Omental fat pad (tissue), 4 donors: ENCODE results near the gene ARL17A. TPM values are rescaled to one million over a fixed set of nuclear protein-coding genes. Genes with fewer than 3 reads are reported as not detected.
"Not testable (repeated sequence)": the region's sequence is repeated elsewhere in the genome, so short reads cannot be mapped to it uniquely, and the experiment has no call there.

Experiments
- ATAC-seq: fragments of 150-250 bp; one replicate; pipeline ENCODE4 v1.9.1; 2016; ENCODE audit warnings: mild to moderate bottlenecking, moderate library complexity; ENCODE audit not compliant: low FRiP score
- DNase-seq: peaks from one replicate; pipeline ENCODE4 v3.0.0-alpha.2; 2019; ENCODE audit warnings: low spot score
- small RNA-seq: library from RNA; depleted of rRNA; stranded (forward); fragments of <200 nt; gene quantifications from one replicate; pipeline ENCODE3, GENCODE V24; 2016
- total RNA-seq, 4 donors: library from RNA; depleted of rRNA; stranded (reverse); fragments of >200 nt; gene quantifications; one replicate each; pipeline ENCODE4 v1.1.0, GENCODE V29; 2016

The ARL17A gene
- total RNA-seq, 4 donors from 2014 or later, result 5.3 to 15.3 (median 9.6) TPM

- DNase-seq, ATAC-seq: not testable (repeated sequence)
These were observed 13.2 kb downstream of the ARL17A start for GRCh38 chr17:46566284-46566683.

DNA sequence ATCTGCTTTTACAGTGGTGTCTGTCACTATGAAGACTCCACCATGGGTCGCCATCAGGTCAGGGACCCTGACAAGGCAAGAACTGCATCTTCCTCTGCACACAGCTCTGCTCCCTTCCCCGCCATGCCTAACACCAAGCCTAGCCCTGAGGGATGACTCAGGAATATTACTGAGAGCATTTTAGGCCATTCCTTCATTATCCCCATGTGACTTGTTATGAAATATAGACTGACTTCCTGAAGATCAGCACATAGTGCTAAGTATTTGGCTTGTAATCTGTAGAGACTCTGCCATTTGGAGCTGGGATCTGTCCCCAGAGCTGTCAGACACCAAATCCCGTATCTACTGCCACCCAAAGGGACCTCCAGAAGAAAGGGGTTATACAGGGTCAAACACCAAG, 19.4 kb downstream of the ARL17A start:
- DNase-seq, ATAC-seq: not testable (repeated sequence)

DNA sequence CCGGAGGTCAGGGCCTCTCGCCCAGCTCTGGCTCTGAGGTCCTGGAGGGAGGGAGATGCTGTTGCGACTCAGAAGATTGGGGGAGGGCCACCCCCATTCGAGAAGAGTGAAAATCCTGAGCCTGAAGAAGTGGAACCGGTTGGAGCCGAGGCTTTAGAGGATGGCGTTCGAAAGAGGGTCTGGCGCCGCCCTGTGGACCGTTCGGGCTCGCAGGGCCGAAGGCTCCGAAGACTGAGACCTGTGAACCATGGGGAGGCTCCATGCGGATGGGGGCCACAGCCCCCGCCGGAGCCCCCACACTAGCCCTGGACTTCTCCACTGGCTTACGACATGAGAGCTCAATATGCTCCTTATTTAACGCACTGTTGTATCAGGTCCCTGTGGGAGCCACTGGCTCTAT, 20.3 kb downstream of the ARL17A start:
- not testable (repeated sequence) for DNase-seq, ATAC-seq

- not testable (repeated sequence) for ATAC-seq, DNase-seq
These were observed 30.9 kb downstream of the ARL17A start for GRCh38 chr17:46548607-46549006.

GRCh38 chr17:46534716-46535115, 44.8 kb downstream of the ARL17A start:
- DNase-seq, ATAC-seq: not testable (repeated sequence)

GRCh38 chr17:46512168-46512567, 67.3 kb downstream of the ARL17A start, which contains the start of gene LRRC37A2:
Gene LRRC37A2 (plus strand): TSS chr17:46512468. CDS start chr17:46512713, 245 bp downstream.
- ATAC-seq, DNase-seq: not testable (repeated sequence)

GRCh38 chr17:46505896-46506295, 73.6 kb downstream of the ARL17A start:
- not testable (repeated sequence) for ATAC-seq, DNase-seq

GRCh38 chr17:46499437-46500139, 79.9 kb downstream of the ARL17A start:
- ATAC-seq, DNase-seq: not testable (repeated sequence)

- not testable (repeated sequence) for DNase-seq, ATAC-seq
These were observed 87.5 kb downstream of the ARL17A start for GRCh38 chr17:46492021-46492420.

- not testable (repeated sequence) for DNase-seq, ATAC-seq
These were observed 98.2 kb downstream of the ARL17A start for GRCh38 chr17:46481310-46481709.

GRCh38 chr17:46478823-46479222, 100.7 kb downstream of the ARL17A start:
- DNase-seq, ATAC-seq: not testable (repeated sequence)

DNA sequence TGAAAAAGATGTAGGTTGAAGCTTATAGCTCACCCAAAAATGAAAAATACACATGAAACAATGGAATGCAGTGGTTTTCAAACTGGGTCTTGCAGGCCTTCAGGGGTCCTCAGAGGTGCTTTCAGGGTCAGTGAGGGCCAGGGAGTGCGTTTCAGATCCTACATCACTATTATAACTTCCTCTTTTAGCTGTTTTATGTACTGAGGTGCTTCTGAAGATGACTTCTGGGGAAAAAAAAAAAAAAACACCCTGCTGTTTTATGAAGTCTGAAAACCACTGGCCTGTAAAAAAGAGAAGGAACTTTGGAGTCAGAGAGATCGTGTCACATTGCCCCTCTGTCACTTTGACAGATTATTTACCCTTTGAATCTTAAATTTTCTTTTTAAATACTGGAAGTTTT, 103.9 kb downstream of the ARL17A start:
- ATAC-seq, DNase-seq: not testable (repeated sequence)

- DNase-seq, ATAC-seq: not testable (repeated sequence)
These were observed 105.0 kb downstream of the ARL17A start for GRCh38 chr17:46474489-46474888.

DNA sequence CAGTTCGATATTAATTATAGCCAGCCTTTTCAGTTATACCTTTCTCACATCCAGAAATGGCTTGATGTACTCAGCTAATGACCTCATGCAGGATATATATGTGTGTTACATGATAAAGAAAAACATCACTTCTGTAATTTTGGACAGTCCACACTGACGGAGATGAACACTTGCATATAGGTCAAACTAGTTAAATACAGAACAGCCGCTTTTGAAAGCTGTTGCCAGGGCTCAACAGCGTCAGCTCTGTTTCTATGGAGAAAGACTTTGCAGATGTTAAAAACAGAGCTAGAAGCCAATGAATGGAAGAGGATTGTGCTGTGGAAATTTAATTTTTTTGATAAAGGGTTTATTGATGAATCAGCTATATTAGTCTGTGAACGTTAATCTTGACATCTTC, 111.9 kb downstream of the ARL17A start:
- DNase-seq, ATAC-seq: not testable (repeated sequence)

Small RNA genes within 50 kb of the gene (small RNA-seq; reads per million reads assigned to genes)
- gene RN7SL199P, result not detected

Other genes with a start within 250 kb of the ARL17A start
- 10 to 100 TPM in 2 of 4 donors, 1 to 10 TPM in 2; 7.0 to 19.4 (median 10.7) TPM for gene ARL17B, start 217.9 kb downstream of the ARL17A start, total RNA-seq
- gene LRRC37A2, start 67.2 kb downstream of the ARL17A start, total RNA-seq, result 10 to 100 TPM in 2 of 4 donors, 1 to 10 TPM in 2; 7.7 to 18.3 (median 11.4) TPM
- 10 to 100 TPM; 19.9 to 23.8 (median 21.8) TPM for gene NSF, start 11.0 kb upstream of the ARL17A start, total RNA-seq
- 1 to 10 TPM in 3 of 4 donors, under 1 TPM in 1; 0.82 to 2.1 (median 1.2) TPM for gene WNT3, start 239.0 kb upstream of the ARL17A start, total RNA-seq